Kidney tubule cell (primary cell): ENCODE measurements around the gene CBX4.
"Not testable (repeated sequence)": the region's sequence is repeated elsewhere in the genome, so short reads cannot be mapped to it uniquely, and the experiment has no call there.

Experiments
- DNase-seq: peaks from one replicate; pipeline ENCODE4 v3.0.0-alpha.2; 2018; ENCODE audit warnings: low spot score

CBX4 gene

GRCh38 chr17:79859676-79860615 lies 20.7 kb upstream of the CBX4 start:
- DNase-seq: no peak

- no peak for DNase-seq
These were observed 17.9 kb upstream of the CBX4 start for GRCh38 chr17:79857095-79857494.

DNA sequence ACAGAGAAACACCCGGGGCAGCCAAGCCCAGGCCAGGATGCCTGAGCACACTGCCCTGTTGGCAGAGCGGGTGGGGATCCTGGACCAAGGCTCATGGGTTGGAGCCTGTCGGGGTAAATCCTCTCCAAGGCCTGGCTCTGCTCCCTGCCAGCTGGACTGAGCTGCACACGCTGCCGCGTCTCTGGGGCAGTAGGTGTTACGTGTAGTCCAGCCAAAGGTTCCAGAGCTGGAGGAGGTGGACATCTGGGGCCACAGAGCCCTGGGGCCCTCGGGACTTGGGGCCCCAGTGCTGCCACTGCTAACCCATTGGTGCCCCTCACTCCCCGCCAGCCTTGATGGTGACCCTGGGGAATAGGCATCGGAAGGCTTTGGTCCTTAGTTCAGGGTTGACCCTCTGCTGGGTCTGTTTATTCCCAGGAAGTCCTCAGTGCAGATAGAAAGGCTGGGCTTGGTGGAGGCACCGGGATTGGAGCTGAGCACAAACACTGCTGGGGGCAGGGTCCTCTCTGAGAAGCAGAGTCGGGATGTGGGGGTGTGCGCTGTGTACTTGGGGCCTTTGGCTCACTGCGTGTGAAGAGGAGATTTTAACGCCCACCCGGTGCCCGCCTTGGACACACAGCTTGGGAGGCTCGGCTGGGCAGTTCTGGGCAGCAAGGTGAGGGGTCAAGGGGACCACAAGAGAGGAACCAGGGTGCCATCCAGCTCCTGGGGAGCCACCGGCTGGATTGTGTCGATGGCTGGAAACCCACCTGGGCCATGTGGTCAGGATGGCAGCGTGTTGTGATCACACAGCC lies 16.3 kb upstream of the CBX4 start:
- DNase-seq: no peak

DNA sequence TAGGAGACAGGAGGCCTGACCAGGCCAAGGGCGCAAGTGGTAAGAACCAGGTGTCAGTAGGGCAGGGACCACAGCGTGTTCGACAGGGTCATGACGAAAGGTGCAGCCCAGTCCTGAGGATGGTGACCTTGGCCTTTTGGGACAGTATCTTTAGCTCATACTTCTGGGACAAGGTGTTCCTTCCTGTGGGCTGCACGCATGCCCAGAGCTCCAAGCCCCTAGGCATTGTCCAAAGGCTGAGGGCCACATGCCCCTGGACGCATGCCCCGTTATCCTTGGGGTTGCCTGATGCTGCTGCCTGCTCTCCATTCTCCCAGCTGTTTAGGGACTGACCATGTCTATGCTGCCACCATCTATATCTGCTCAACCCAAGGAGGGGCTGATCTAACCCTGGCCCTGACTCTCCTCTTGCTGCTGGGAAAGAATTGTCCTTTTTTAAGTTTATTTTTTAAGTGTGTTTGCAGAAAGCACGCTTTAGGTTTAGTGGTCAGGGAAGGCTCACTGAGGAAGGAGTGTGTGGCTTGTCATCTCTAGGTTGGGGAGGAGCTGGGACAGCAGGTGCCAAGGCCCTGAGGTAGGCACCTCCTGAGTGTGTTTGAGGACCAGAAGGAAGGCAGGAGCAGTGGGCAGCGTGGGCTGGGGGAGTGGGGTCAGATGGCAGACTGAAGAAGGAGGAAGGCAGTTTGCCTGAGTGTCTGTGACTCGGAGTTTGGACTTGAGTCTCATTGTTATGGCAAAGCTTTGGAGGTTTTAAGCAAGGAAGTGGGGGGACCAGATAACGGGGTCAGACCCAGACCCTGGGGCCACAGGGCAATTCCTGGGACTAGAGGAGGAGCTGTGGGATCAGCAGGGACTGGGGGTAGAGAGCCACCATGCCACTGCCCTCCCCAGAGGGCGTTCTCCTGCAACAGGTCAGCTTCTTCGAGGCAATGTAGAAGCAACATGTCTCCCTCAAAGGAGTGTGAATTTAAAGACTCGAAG lies 15.1 kb upstream of the CBX4 start:
- no peak for DNase-seq

DNA sequence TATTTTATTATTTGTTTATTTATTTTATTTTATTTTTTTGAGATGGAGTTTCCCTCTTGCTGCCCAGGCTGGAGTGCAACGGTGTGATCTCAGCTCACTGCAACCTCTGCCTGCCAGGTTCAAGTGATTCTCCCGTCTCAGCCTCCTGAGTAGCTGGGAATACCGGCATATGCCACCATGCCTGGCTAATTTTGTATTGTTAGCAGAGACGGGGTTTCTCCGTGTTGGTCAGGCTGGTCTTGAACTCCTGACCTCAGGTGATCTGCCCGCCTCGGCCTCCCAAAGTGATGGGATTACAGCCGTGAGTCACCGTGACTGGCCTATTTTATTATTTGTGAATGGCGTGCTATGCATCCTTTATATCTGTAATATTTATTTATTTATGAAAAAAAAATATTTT lies 13.9 kb upstream of the CBX4 start:
- not testable (repeated sequence) for DNase-seq

- peak; percentile 72 for DNase-seq
These were observed 13.5 kb upstream of the CBX4 start for GRCh38 chr17:79852748-79853147.

- DNase-seq: peak; percentile 93
These were observed 12.2 kb upstream of the CBX4 start for GRCh38 chr17:79851461-79851817.

DNA sequence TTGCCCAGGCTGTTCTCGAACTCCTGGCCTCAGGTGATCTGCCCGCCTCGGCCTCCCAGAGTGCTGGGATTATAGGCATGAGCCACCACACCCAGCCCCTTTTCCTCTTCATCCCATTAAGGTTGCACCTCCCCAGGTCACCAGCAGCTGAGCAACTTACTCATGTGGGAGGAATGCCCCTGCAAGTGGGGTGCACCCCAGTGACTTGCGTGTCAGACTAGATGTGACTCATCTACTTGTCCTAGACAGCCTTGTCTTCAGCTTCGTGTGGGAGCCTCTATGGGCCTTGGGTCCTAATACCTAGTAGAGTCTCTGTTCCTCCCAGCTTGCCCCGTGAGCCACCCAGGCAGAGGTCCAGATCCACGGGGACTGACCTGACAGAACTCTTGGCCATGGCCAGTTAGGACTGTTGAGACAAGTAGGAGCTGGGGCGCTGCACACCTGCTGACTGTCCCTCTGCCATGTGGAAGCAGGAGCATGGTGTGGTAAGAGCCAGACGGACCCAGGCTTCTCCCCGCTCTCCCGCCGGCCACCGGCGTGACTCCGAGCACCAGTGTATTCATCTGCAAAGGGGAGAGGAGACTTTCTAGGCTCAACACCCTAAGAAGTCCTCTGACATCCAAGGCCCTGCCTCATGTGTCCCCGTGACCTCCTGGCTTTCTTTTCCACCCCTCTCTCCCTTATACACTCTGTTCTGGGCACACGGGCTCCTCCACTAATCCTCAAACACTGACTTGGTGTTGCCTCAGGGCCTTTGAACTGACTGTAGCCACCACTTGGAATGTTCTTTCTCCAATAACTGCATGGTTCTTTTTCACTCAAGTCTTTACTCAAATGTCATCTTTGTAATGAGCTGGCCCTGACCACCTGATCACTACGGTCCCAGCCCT lies 11.6 kb upstream of the CBX4 start:
- DNase-seq: peak; percentile 97

- DNase-seq: no peak
These were observed 10.7 kb upstream of the CBX4 start for GRCh38 chr17:79849953-79850352.

DNA sequence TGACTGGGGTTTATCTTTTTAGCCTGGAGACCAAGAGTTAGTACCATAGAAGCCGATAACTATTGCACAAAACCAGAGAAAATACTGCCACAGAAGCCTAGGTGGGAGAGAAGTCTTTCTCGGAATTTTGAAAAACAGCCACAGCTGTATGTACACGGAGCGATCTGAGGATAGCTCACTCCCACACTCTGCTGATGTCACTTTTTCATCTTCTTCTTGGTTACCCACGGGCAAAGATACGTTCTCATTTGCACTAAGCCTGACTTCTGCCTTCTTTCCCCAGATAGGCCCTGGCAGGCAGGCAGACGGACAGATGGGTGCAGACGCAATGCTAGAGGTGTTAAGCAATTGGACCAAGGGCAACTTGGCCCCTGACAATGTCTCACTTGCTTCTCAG lies 9.1 kb upstream of the CBX4 start:
- no peak for DNase-seq

GRCh38 chr17:79847698-79848369 lies 8.6 kb upstream of the CBX4 start:
- no peak for DNase-seq

GRCh38 chr17:79845601-79845949 lies 6.3 kb upstream of the CBX4 start:
- no peak for DNase-seq

DNA sequence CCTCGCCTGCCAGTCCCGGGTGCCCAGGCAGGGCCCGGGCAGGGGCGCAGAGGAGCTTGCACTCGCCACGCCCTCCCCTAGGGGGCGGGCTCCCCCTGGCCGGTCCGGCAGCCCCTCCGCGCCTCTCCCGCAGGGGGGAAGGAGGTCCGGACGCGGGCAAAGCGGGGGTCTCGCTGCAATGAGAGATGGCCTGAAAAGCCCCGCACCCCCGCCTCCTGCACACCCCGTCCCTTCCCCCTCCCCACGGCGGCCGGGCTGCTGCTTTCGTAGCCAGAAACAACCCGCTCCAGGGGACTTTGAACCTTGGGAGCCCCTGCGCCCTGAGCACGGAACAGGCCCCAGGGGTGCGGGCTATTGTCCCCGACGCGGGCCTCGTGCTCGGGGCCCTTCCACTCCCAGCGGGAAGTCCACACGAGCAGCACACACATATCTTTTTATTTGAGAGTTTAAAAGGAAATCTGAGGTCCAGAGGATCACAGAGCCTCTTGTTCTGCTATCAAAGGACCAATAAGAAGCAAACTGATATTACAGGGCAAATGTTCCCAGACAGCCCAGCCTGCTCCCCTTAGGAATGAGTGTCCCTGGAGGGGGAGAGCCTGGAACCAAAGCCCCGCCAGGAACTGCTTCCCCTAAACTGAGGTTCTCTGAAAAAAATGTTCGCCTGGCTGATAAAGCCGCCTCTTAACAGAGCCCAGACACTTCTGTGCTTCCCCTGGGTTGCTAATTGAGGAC lies 5.8 kb upstream of the CBX4 start:
- peak; percentile 32 for DNase-seq

DNA sequence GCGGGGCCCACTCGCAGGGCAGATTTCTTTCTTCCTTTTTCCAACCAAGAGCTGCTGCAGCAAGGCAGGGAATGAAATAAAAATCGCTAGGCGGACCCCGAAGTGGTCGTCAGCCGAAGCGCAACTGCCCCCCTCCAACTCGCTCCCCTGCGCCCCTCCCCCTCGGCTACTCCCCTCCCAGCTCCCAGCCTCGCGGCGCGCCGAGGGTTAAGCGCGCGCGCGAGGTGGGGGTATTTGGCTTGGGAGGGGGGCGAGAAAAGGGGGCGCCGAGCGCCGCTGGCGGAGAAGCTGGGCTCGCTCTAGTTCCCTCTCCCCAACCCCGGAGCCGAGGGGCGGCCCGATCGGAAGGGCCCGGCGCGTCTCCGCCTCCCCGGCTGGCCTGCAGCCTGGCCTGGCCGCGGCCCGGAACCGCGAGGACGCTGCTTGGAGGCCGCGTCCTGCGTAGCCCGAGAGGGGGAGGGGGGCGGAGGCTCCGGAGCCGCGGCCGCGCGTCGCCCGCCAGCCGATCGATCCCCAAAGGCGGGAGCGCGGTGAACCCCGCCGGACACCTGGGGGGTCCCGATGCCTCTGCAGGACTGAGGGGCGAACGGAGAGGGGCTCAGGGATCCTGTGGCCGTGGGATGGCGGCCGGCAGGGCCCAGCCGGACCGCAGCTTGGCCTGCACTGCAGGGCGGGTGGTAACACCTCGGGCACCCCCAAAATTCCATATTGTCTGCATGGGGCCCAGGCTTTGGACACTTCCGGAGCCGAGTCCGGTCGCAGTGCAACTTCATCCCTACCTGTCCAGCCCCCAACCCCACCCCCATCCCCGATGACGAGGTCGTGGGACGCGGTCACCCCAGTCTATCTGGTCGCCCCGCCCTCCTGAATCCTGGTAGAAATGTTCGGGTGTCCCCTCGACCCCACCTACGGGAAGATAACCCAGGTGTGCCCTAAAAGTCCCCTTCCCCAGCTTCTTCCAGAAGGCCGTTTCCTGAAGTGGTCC lies 4.9 kb upstream of the CBX4 start:
- DNase-seq: peak; percentile 47

DNA sequence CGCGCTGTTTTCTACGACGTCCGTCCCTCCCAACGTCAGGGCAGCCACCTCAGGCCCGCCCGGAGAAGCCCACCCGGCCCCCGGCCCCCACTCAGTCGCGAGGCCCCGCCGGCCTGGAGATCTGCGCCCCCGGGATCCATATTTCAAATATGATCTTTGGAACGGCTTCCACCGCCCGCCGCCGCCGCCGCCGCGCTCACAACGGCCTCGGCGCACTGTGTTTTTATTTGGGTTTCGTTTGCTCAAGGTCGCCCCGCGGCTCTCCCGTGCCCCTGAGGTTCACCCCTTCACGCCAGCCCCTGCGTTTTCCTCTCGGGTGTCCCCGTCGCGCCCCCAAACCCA lies 4.2 kb upstream of the CBX4 start:
- no peak for DNase-seq

GRCh38 chr17:79842656-79843473 lies 3.6 kb upstream of the CBX4 start:
- no peak for DNase-seq

- DNase-seq: no peak
These were observed 3.0 kb upstream of the CBX4 start for GRCh38 chr17:79842136-79842655.
